Body of pancreas (tissue), 4 donors: ENCODE data around the gene IRAK3. TPM values are rescaled to one million over a fixed set of nuclear protein-coding genes. Genes with fewer than 3 reads are reported as not detected.

Source experiments
- ATAC-seq: fragments of 150-250 bp; one replicate; pipeline ENCODE4 v1.9.1; 2016
- DNase-seq, 4 donors: peaks; one replicate each; pipeline ENCODE4 v3.0.0-alpha.2; 2019
- H3K27ac ChIP-seq, 4 donors: fragments of 200-600 bp; sonication (generic); 1 replicate in 3 of 4; 2 replicates in 1 of 4; pipeline versions ENCODE4 v1.5.1 to v1.6.1; 2016 to 2019; ENCODE audit warnings: mild to moderate bottlenecking in 1 of 4, mixed read lengths in 1 of 4, moderate library complexity in 1 of 4
- H3K27me3 ChIP-seq, 2 donors: fragments of 200-600 bp; sonication (generic); one replicate each; pipeline ENCODE4 v1.6.0; 2016; ENCODE audit warnings: mild to moderate bottlenecking in 1 of 2
- H3K36me3 ChIP-seq, 2 donors: fragments of 200-600 bp; sonication (generic); replicated peaks in 1 of 2; 2 replicates each; pipeline ENCODE4 v1.5.1; 2016; ENCODE audit warnings: low read depth in 2 of 2; ENCODE audit not compliant: insufficient read depth in 1 of 2
- H3K4me1 ChIP-seq: fragments of 200-600 bp; sonication (generic); one replicate; pipeline ENCODE4 v1.6.0; 2016
- H3K4me3 ChIP-seq, 2 donors: fragments of 200-600 bp; sonication (generic); 1 replicate in 1 of 2; 2 replicates in 1 of 2; pipeline ENCODE4 v1.5.1; 2016 to 2019
- H3K9me3 ChIP-seq, 3 donors: fragments of 200-600 bp; sonication (generic); 1 replicate in 2 of 3; 2 replicates in 1 of 3; pipeline ENCODE4 v1.5.1; 2016
- CTCF ChIP-seq, 7 experiments: fragments of 450-650 bp in 4 of 7; fragments of 200-600 bp in 3 of 7; sonication (generic) in 3 of 7; IDR thresholded peaks; one replicate each; pipeline ENCODE4 v1.5.1; 2016 to 2019; ENCODE audit warnings: antibody characterized with exemption in 7 of 7
- POLR2A ChIP-seq, 3 donors: fragments of 450-650 bp; IDR thresholded peaks; one replicate each; pipeline ENCODE4 v1.6.1; 2016; ENCODE audit warnings: antibody characterized with exemption in 3 of 3, mild to moderate bottlenecking in 2 of 3
- WGBS, 2 donors: methylation state at CpG; one replicate each; pipeline ENCODE4 v1.1.5; 2017; 5-methylcytosine and 5-hydroxymethylcytosine counted together
- intact Hi-C: fragments of 100-400 bp; cut with DNase I; formaldehyde crosslinking; loops from one replicate; pipeline ENCODE4 v1.15.1; 2023
- total RNA-seq, 2 donors: library from RNA; depleted of rRNA; stranded (reverse); fragments of >200 nt; gene quantifications; one replicate each; pipeline ENCODE4 v1.1.0, GENCODE V29; 2016

The IRAK3 gene
- total RNA-seq, 2 donors from 2014 or later, result 6.2 to 6.3 TPM

GRCh38 chr12:66236969-66237368 lies 48.0 kb downstream of the IRAK3 start:
- intact Hi-C loops, result no loop called here
- Histone ChIP-seq H3K36me3 (no peaks in the 10 kb centered on the region), H3K27ac (no peak overlapping the region), H3K9me3 (no peaks in the 10 kb centered on the region), H3K27me3 (no peaks in the 10 kb centered on the region), H3K4me1 (no peaks in the 10 kb centered on the region), H3K4me3 (no peak overlapping the region)
- 83 to 91% methylated on average over 2 of the region's 2 CpGs for WGBS, 2 donors
- no peak for TF ChIP-seq POLR2A (IDR thresholded peaks at IDR 0.05)
- no peak for TF ChIP-seq CTCF (IDR thresholded peaks at IDR 0.05)
- ATAC-seq (no peak), DNase-seq (no peak)

DNA sequence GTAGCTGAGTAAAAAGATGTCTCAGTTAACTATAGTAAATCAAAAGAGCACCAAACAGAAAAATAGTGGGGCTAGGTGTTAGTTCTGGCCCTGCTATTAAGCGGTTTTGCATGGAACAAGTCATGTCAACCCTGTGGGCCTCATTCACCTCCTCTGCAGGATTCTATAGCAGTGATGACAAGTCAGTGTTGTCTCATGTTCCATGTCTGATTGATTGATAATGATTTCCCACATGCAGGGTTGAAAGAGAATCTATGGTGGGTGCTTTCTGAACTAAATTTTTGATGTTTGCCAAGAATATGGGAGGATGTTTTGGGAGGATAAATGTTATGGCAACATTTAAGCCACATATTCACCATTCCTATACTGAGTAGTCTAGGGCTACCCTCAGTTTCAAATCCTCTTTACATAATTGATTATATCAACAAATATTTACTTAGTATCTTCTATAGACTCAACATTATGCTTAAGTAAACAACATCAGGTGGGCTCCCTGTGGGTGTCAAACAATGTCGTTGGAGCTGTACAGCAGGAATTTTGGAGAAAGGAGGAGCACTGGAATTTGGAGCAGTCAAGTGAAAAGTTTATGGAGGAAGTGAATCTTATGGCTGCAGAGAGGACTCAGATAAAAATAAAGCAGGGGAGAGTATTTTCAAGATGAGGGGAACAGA lies 48.6 kb downstream of the IRAK3 start:
- intact Hi-C loops, result no loop called here
- no peak for ATAC-seq
- Histone ChIP-seq H3K36me3 (no peaks in the 10 kb centered on the region), H3K9me3 (no peaks in the 10 kb centered on the region), H3K4me3 (no peak overlapping the region), H3K27ac (no peak overlapping the region), H3K27me3 (no peaks in the 10 kb centered on the region), H3K4me1 (no peaks in the 10 kb centered on the region)
- 60% methylated on average over 2 of the region's 2 CpGs for WGBS, 2 donors
- no peak for DNase-seq
- TF ChIP-seq POLR2A (IDR thresholded peaks at IDR 0.05) (no peak), CTCF (IDR thresholded peaks at IDR 0.05) (no peak)

DNA sequence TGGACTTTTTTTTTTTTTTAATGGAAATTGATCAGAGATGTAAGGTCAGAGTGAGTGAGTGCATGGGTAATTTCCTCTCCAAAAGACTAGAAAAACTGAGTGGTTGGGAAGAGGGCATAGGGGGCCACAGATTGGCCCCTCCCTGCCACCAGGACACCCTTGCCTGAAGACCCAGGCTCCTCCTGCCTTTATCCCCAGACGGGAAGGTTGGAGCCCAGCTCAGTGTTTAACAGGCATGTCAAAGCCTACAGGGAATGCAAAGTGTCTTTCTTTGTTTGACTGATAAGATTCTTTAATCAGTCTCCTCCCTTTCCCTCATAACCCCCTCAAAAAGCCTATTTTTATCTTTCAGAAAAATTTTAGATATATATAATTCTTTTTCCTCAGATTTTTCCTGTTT lies 50.3 kb downstream of the IRAK3 start:
- intact Hi-C loops, result no loop called here
- no peak for ATAC-seq
- no peak overlapping the region for H3K27ac ChIP-seq

DNA sequence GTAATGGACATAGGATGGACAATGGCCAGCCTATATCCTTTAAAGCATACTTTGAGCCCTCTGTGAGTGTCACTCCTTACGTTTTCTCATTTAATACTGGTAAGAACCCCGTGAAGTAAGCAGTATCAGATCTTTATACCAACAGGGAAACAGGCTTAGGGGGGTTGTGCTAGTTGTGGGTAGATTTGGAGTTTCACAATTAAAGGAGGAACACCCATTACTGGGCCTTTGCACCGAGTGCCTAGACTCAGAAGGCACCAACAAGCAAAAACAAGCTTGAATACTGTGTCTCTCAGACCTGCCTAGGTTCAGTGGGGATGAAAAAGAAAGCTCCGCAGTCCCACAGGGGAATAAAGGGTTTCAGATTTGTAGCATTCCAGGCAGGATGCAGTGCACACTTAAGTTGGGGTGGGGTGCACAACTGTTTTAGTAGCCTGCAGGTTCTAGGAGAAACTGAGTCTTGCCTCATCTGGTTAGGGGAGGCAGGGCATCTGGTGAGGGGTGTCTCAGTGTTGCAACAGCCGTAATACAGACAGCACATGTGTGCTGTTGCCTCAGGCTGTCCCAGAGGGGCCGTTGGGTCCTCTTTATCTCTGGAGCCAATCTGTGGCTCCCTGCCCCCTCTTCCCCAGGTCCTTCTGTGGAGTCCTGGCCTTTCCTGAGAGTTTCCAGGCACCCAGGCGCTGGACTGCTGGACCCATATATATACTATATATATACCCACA lies 51.2 kb downstream of the IRAK3 start:
- intact Hi-C loops, result no loop called here
- Histone ChIP-seq H3K4me1 (no peaks in the 10 kb centered on the region), H3K27me3 (no peaks in the 10 kb centered on the region), H3K9me3 (no peaks in the 10 kb centered on the region), H3K4me3 (no peak overlapping the region), H3K36me3 (no peaks in the 10 kb centered on the region), H3K27ac (no peak overlapping the region)
- no peak for ATAC-seq
- WGBS, 2 donors, result 69 to 73% methylated on average over 7 of the region's 7 CpGs
- no peak for DNase-seq
- TF ChIP-seq POLR2A (IDR thresholded peaks at IDR 0.05) (no peak), CTCF (IDR thresholded peaks at IDR 0.05) (no peak)

More for the DNA sequence above, 50.3 kb downstream of the IRAK3 start:
- Histone ChIP-seq H3K4me1 (no peaks in the 10 kb centered on the region), H3K36me3 (no peaks in the 10 kb centered on the region), H3K27me3 (no peaks in the 10 kb centered on the region), H3K4me3 (no peak overlapping the region), H3K9me3 (no peaks in the 10 kb centered on the region)
- DNase-seq, result no peak
- TF ChIP-seq POLR2A (IDR thresholded peaks at IDR 0.05) (no peak), CTCF (IDR thresholded peaks at IDR 0.05) (no peak)
- WGBS, 2 donors, result 42 to 61% methylated on average over 1 of the region's 1 CpG
